Stimulated activated CD4-positive, alpha-beta T cell treated with anti-CD3 and anti-CD28 coated beads, Interleukin-1b, Interleukin-23, amount 100 ng/mL, for 1 hour (primary cell): ENCODE results near the gene NLRP10.
A peak's percentile ranks its signal among the peaks of the same experiment; 100 is the strongest.
"Not testable (repeated sequence)": the region's sequence is repeated elsewhere in the genome, so short reads cannot be mapped to it uniquely, and the experiment has no call there.

ENCODE experiments used
- DNase-seq, 2 donors: peaks; one replicate each; pipeline ENCODE4 v3.0.0-alpha.2; 2020; ENCODE audit warnings: low read depth in 2 of 2

NLRP10 gene

GRCh38 chr11:7965386-7965785 is at the start of gene NLRP10:
NLRP10 (minus strand) TSS chr11:7965447; CDS start chr11:7963495, 1,952 bp downstream.
- no peak for DNase-seq

DNA sequence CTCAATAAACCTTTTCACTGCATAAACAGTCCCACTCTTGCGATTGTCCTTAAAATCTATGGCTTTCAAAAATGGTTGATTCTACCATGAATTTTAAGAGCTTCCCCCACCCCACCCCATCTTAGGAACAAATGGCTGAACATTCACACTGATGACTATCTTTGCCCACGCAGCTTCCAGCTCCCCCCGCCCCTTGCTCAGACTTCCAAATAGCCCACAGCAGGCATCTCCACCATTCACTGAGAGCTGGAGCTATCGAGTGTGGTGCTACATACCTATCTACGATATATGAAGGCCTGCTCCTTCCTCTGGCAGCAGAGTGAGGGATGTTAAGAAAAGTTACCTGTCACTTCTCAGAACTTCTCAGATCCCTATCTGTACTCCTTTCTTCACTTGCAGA is 48.6 kb upstream of the NLRP10 start:
- no peak for DNase-seq

DNA sequence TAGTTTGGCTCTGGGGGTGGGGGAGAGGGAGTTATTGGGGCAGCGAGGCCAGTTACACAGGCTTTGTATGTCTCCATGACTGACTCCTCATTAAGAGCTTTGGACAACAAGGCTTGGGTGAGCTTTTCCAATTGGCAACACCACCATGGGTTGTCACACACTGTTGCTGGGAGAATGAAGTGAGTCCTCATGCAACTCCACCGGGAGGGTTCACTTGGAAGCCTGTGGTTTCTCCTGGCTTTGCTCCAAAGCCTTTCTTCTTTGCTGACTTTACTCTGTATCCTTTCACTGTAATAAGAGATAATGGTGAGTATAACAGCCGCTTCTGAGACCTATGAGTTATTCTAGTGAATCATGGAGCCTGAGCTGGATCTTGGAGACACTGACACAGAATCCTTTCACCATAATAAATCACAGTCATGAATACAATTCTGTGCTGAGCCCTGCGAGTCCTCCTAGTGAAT is 46.8 kb upstream of the NLRP10 start:
- DNase-seq: no peak

GRCh38 chr11:8011371-8011770 is 46.1 kb upstream of the NLRP10 start:
- DNase-seq: no peak

DNA sequence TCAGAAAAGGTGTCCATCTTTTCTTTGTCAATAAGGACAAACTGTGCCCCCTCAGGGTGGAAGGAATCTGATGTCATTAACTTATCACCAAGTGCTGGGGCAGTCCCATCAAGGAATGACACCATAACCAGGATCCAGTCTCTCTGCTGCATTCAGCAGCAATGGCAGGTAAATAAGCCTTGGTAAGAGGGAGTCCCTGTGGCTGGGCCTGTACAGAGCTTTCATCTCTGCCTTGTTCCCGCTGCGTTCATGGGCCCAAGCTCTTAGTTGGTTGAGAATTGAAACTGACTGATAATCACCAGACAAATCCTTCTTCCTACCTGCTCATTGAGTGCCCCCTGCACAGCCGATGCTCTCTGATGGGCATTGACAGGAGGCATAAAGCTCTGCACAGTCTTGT is 44.6 kb upstream of the NLRP10 start:
- no peak for DNase-seq

DNA sequence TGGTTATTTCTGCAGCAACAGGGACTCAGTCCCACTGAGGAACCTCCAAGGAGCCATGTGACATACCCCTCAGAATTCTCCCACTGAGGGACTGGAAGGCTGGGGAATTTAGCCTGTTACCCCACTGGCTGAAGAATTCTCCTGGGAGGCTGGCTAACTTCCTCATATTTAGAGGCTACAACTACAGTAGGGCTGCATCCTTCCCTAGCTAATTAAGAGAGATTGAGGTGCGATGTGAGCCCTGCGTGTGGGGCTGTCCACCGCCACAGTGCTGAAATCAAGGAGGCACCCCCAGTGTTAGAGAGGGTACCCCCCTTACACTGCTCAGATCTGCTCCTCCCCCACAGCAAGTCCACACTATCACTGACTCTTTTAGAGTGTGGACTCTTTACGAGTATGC is 43.0 kb upstream of the NLRP10 start:
- DNase-seq: no peak

DNA sequence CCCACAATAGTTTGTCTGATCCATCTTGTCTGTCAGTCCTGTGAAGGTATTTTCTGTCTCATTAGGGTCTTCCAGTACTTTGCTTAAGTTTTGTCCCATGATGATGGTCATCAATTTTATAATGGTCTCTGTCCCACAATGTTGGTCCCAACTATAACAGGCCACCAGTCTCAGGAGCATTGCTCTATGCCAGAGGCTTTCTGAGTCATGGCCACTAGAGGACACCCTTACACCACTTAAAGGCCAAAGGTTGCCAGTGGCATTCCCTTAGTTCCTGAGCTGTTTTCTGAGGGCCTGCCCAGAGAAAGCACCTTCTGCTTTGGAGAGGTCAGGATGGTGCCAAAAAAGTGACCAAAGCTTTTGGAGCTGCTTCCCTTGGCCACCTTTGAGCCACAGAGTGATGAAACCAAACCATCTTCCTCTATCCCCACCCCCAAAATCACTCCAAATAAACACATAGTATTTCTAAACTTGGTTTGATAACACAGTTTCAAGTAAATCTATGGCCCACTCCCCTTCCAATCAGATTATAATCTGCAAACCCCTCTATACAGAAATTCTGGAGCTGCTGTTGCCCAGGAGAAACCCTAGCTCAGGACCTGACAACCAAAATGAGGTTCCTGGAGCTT is 41.2 kb upstream of the NLRP10 start:
- no peak for DNase-seq

DNA sequence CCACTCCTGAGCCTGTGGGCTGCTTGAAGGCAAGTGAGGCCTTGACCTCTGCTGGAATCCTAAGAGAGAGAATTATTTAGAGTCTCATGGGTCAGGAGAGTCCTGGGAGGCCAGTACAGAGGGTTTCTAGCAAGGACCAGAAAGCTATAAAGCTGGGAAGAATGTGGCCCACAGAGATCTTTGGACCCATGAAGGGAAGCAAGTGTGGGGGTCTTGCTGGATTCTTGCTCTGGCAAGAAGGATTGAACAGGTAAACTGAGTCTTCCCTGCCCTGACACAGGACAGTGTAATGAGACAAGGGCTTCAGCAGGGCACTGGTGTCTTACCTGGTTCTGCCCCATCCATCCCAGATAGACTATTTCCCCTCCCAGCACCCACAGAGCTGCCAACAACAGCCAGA is 40.3 kb upstream of the NLRP10 start:
- no peak for DNase-seq

DNA sequence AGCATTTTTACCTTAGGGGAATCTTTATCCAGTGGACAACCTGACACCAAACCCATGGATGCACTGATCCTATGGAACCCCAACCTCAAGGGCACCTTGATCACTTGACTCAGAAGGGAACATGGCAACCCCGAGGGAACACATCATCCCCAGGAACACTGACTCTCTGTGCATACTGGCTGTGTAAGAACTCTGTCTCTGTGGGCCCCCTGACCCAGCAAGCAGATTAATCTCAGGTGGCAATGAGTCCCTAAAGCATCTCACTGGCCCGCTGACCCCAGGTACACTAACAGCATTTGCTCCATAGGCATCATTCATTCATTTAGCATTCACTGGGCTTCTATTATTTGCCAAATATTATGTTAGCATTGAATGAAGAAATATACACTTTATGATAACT is 38.8 kb upstream of the NLRP10 start:
- no peak for DNase-seq

DNA sequence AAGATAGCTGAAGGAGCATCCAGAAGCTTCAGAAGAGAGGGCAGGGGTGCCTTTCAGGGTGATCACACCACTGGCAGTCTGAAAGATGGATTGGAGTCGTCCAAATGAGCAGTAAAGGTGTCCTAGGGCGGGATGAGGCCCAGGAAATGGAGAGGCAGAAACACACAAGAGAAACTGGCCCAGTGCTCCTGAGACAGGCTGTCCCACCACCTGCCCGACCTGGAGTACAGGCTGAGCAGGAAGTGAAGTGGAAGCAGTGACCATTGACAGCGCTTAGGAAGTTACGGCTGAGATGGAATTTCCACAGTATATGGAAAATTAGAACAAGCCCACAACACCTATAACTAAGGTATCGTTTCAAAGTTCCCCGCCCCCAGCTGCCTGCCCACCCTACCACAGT is 37.9 kb upstream of the NLRP10 start:
- no peak for DNase-seq

GRCh38 chr11:8002676-8003075 is 37.4 kb upstream of the NLRP10 start:
- DNase-seq: no peak

- DNase-seq: no peak
Observed at GRCh38 chr11:8000390-8000789, 35.1 kb upstream of the NLRP10 start.

- no peak for DNase-seq
Observed at GRCh38 chr11:7999795-8000194, 34.5 kb upstream of the NLRP10 start.

- no peak for DNase-seq
Observed at GRCh38 chr11:7994581-7995278, 29.5 kb upstream of the NLRP10 start.

GRCh38 chr11:7987560-7987883 is 22.3 kb upstream of the NLRP10 start:
- not testable (repeated sequence) for DNase-seq

- DNase-seq: peak; percentile 66 to 74
Observed at GRCh38 chr11:7986768-7987559, 21.7 kb upstream of the NLRP10 start, which contains the start of gene EIF3F. EIF3F (plus strand) TSS chr11:7987337; CDS start chr11:7987353, 16 bp downstream.

DNA sequence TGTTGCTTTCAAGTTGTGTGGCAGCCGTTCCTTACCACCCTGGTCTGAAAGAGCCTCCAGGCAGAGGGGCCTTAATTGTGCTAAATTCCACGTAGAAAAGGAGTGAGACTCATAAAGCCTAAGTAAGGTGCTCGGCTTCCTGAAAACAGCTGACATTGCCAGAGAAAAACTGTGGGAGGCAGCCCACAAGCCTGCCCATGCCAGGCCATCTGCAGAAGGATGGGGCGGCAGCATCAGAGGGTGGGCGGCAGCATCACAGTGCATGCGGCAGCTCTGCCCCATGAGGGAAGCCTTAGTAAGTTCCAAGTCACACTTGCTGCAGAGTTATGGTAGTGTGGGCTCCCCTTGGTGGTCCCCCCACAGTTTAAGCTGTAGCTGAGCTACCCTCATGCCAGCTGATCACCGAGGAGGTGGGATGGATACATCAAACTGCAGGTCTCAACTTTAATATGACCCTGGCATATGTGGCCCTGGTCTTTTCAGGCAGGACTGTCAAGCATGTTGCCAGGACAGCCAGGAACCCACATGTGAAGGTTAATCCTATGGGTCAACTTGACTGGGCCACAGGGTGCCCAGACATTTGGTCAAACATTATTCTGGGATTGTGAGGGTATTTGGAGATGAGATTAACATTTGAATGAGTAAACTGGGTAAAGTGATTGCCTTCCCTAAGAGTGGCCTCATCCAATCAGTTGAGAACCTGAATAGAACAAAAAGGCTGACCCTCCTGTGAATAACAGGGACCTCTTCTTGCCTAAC is 18.8 kb upstream of the NLRP10 start:
- no peak for DNase-seq

- DNase-seq: no peak
Observed at GRCh38 chr11:7982582-7983119, 17.4 kb upstream of the NLRP10 start.

DNA sequence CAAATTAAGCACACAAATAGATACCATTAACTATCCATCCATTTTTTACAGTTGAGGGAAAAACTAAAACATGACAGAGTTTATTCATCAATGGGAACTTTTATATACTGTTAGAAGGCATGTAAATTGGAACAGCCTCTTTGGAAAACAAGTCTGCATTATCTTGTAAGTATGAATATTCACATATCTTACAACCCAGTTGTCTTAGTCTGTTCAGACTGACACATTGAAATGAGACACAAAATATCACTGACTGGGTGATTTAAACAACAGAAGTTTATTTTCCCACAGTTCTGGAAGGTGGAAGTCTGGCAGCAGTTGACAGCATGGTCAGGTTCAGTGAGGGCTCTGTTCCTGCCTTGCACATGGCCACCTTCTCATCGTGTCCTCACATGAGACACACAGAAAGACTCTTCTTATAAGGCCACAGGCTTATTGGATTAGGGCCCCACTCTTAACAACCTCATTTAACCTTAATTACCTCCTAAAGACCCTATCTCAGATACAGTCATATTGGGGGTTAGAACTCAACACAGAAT is 16.4 kb upstream of the NLRP10 start:
- no peak for DNase-seq

GRCh38 chr11:7977232-7977917 is 12.1 kb upstream of the NLRP10 start:
- DNase-seq: no peak

DNA sequence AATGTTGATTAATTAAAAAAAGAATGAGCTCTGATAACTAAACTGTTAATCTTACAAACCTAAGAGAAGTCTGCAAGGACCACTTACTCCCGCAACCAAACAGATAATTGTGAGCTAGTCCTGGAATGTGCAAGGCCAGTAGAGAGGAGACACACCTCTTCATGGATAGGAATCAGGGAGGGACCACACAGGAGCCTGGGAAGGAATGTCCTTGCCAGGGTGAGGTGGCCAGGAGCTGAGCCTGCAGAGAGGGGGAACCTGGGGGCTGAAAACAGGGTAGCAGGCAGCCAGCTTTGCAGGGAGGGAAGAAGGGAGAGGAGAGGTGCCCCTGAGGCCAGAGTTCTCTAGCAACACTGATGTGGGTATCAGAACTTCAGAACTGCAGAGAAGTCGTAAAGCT is 9.4 kb upstream of the NLRP10 start:
- DNase-seq: no peak
